Measurements from ENCODE around the gene MOGAT3. TPM values are rescaled to one million over a fixed set of nuclear protein-coding genes. Genes with fewer than 3 reads are reported as not detected.

Gene MOGAT3
- total RNA-seq, 1 experiment from 2014 or later: 6.3 TPM

DNA sequence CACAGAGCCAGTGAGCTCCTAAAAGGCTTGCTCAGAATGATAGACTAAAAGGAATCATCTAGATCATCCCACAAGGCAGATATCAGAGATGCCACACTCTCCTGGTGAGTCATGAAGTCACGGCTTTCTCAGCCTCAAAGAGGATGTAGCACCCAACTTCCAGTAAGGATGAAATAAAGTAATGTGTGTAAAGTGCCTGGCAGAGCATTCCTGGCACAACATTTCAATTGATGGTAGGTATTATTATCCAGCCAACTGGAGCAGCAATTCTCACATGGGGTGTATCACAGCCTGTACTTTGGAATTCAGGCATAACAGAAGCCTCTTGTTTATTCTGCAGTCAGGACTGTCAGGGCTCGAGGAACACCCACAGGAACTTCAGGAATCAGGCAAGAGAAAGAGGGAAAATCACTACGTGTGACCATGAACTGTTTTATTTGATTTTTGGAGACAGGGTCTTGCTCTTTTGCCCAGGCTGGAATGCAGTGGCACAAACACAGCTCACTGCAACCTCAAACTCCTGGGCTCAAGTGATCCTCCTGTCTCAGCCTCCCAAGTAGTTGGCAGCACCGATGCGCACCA, 15.5 kb downstream of the MOGAT3 start:
- H3K36me3 Mint-ChIP-seq (ENCODE audit: insufficient read depth, unreplicated experiment): peaks cover 9% of the 10 kb centered on the region
- TF ChIP-seq, protein P1, sequence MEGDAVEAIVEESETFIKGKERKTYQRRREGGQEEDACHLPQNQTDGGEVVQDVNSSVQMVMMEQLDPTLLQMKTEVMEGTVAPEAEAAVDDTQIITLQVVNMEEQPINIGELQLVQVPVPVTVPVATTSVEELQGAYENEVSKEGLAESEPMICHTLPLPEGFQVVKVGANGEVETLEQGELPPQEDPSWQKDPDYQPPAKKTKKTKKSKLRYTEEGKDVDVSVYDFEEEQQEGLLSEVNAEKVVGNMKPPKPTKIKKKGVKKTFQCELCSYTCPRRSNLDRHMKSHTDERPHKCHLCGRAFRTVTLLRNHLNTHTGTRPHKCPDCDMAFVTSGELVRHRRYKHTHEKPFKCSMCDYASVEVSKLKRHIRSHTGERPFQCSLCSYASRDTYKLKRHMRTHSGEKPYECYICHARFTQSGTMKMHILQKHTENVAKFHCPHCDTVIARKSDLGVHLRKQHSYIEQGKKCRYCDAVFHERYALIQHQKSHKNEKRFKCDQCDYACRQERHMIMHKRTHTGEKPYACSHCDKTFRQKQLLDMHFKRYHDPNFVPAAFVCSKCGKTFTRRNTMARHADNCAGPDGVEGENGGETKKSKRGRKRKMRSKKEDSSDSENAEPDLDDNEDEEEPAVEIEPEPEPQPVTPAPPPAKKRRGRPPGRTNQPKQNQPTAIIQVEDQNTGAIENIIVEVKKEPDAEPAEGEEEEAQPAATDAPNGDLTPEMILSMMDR (IDR thresholded peaks at IDR 0.05; ENCODE audit: insufficient read depth in 1 of 2, low read depth in 1 of 2, low read length in 1 of 2, severe bottlenecking in 1 of 2, unreplicated experiment in 1 of 2): no peak
- no peak overlapping the region for H3K4me3 Mint-ChIP-seq (ENCODE audit: unreplicated experiment)
- peaks cover 10% of the 10 kb centered on the region for H3K4me1 Mint-ChIP-seq (ENCODE audit: low read depth, unreplicated experiment)
- H3K9me3 Mint-ChIP-seq (ENCODE audit: unreplicated experiment): no peaks in the 10 kb centered on the region
- Histone ChIP-seq H3K9me3 (no peaks in the 10 kb centered on the region), H3K27me3 (replicated peaks; ENCODE audit: control insufficient read depth, insufficient read depth, low read length) (no peaks in the 10 kb centered on the region), H3K4me1 (peaks cover 10% of the 10 kb centered on the region), H3K4me3 (ENCODE audit: low read depth, low read length) (no peak overlapping the region), H3K36me3 (ENCODE audit: control insufficient read depth, insufficient read depth, low read length) (no peaks in the 10 kb centered on the region)
- H3K27ac Mint-ChIP-seq (ENCODE audit: unreplicated experiment): no peak overlapping the region
- POLR2A ChIA-PET: no interaction called here
- intact Hi-C loops (cut with micrococcal nuclease; ENCODE audit: unreplicated experiment): no loop called here
- DNase-seq: no peak
- peaks cover 5% of the 10 kb centered on the region for H3K27me3 Mint-ChIP-seq (ENCODE audit: insufficient read depth, unreplicated experiment)
- no TSS peak for BruUV-seq (replicated peaks)
- CTCF ChIA-PET: interaction anchor here (0.6 to 1.0 kb wide), 2 partner anchors 41 to 43 kb away, joined by 3 to 5 read pairs; no protein-coding TSS in a partner anchor

DNA sequence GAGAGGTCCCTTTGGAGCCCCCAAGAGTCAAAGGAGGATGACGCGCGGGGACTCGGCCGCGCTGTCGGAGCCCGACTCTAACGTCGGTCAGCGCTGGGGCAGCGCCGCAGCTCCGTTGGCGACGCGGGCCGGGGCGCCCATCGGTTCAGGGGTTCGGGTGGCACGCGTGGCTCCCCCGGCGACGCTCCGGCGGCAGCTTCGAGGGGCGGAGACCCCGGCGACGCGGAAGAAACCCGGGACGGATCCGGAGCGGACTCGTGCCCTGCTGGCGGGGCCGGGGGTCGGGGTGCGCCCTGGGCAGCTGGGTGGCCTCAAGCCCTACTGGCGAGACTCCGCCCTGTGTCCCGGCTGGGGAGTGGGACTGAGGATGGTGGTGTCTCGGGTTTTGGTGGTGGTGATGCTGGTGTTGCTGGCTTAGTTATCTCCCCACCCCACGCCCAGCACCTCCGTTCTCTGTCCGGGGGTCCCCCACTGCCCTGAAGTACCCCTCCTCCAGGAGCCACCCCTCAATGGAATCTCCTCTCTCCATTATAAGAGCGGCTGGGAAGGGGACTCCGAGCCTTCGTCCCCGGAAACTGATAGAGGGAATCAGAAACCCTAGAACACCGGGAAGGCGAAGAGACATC, 20.6 kb downstream of the MOGAT3 start, which contains the start of gene NAT16:
TSS of gene NAT16 (minus strand) at position 164 of the 626 bp plus-strand sequence. CDS start 5,486 bp downstream, outside the sequence.
- Mint-ChIP-seq H3K4me3 (ENCODE audit: unreplicated experiment) (peak within 1 kb of the TSS; percentile 84), H3K27me3 (ENCODE audit: insufficient read depth, unreplicated experiment) (peaks cover 15% of the 10 kb centered on the region), H3K4me1 (ENCODE audit: low read depth, unreplicated experiment) (peaks cover 16% of the 10 kb centered on the region), H3K9me3 (ENCODE audit: unreplicated experiment) (no peaks in the 10 kb centered on the region), H3K27ac (ENCODE audit: unreplicated experiment) (no peak within 1 kb of the TSS), H3K36me3 (ENCODE audit: insufficient read depth, unreplicated experiment) (peaks cover 9% of the 10 kb centered on the region)
- peaks cover 7% of the 10 kb centered on the region for H3K4me1 ChIP-seq
- intact Hi-C loops (cut with micrococcal nuclease; ENCODE audit: unreplicated experiment): no loop called here
- DNase-seq: no peak
- ChIA-PET POLR2A (interaction anchor here (0.6 kb wide), 1 partner anchor 1778 kb away, joined by 3 read pairs; no protein-coding TSS in a partner anchor), CTCF (no interaction called here)
- TF ChIP-seq, protein P1 (IDR thresholded peaks at IDR 0.05; ENCODE audit: insufficient read depth in 1 of 2, low read depth in 1 of 2, low read length in 1 of 2, severe bottlenecking in 1 of 2, unreplicated experiment in 1 of 2): no peak
- H3K36me3 ChIP-seq (ENCODE audit: control insufficient read depth, insufficient read depth, low read length): no peaks in the 10 kb centered on the region
- no TSS peak for BruUV-seq (replicated peaks)
- H3K9me3 ChIP-seq: no peaks in the 10 kb centered on the region
- H3K27me3 ChIP-seq (replicated peaks; ENCODE audit: control insufficient read depth, insufficient read depth, low read length): no peaks in the 10 kb centered on the region; the same call in 1 of the 2 replicates
- peak within 1 kb of the TSS; percentile 37 for H3K4me3 ChIP-seq (ENCODE audit: low read depth, low read length)

DNA sequence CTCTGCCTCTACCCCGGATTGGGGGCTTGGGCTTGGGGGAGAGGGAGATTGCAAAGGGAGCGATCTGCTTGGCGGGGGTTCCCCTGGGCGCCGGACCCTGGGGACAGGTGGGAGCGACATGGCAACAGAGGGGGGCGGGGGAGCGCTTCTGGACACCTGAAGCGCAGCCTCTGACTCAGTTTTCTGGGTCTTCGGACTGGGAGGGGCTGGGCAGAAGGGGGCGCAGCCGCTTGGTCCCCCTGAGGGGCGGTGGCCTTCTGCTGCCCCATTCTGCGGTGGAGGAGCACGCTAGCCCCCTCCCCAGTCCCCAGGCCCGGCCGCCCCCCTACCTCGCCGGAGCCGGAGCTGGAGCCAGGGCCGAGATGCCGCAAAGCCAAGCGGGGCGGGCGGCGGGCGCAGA, 21.1 kb downstream of the MOGAT3 start:
- ChIA-PET POLR2A (interaction anchor here (0.6 kb wide), 1 partner anchor 1777 kb away, joined by 3 read pairs; no protein-coding TSS in a partner anchor), CTCF (no interaction called here)
- intact Hi-C loops (cut with micrococcal nuclease; ENCODE audit: unreplicated experiment): no loop called here
- no peak overlapping the region for H3K27ac Mint-ChIP-seq (ENCODE audit: unreplicated experiment)
- no peak for DNase-seq
- H3K4me3 Mint-ChIP-seq (ENCODE audit: unreplicated experiment): peak overlapping the region; percentile 84
- H3K9me3 Mint-ChIP-seq (ENCODE audit: unreplicated experiment): no peaks in the 10 kb centered on the region
- H3K4me1 Mint-ChIP-seq (ENCODE audit: low read depth, unreplicated experiment): peaks cover 16% of the 10 kb centered on the region
- Histone ChIP-seq H3K36me3 (ENCODE audit: control insufficient read depth, insufficient read depth, low read length) (no peaks in the 10 kb centered on the region), H3K4me1 (peaks cover 4% of the 10 kb centered on the region; the same call in 1 of the 2 replicates), H3K9me3 (no peaks in the 10 kb centered on the region), H3K27me3 (replicated peaks; ENCODE audit: control insufficient read depth, insufficient read depth, low read length) (no peaks in the 10 kb centered on the region; the same call in 1 of the 2 replicates), H3K4me3 (ENCODE audit: low read depth, low read length) (peak overlapping the region; percentile 37)
- TF ChIP-seq, protein P1 (IDR thresholded peaks at IDR 0.05; ENCODE audit: insufficient read depth in 1 of 2, low read depth in 1 of 2, low read length in 1 of 2, severe bottlenecking in 1 of 2, unreplicated experiment in 1 of 2): no peak
- H3K27me3 Mint-ChIP-seq (ENCODE audit: insufficient read depth, unreplicated experiment): peaks cover 20% of the 10 kb centered on the region
- BruUV-seq (replicated peaks): no TSS peak
- peaks cover 9% of the 10 kb centered on the region for H3K36me3 Mint-ChIP-seq (ENCODE audit: insufficient read depth, unreplicated experiment)

Data from Caco-2 (cell line).